GM21723 (cell line): ENCODE measurements around the gene AKR1C2.
"Not testable (repeated sequence)": the region's sequence is repeated elsewhere in the genome, so short reads cannot be mapped to it uniquely, and the experiment has no call there.

ENCODE experiments used
- ATAC-seq: cut with Tn5 transposase; IDR thresholded peaks from one replicate; pipeline ENCODE4 v1.9.1; 2021; ENCODE audit warnings: mild to moderate bottlenecking, moderate library complexity; ENCODE audit not compliant: unreplicated experiment

The AKR1C2 gene

GRCh38 chr10:5025461-5025881 is 21.8 kb upstream of the AKR1C2 start:
- ATAC-seq = not testable (repeated sequence)

GRCh38 chr10:5023177-5023805 is 19.6 kb upstream of the AKR1C2 start:
- no peak for ATAC-seq

DNA sequence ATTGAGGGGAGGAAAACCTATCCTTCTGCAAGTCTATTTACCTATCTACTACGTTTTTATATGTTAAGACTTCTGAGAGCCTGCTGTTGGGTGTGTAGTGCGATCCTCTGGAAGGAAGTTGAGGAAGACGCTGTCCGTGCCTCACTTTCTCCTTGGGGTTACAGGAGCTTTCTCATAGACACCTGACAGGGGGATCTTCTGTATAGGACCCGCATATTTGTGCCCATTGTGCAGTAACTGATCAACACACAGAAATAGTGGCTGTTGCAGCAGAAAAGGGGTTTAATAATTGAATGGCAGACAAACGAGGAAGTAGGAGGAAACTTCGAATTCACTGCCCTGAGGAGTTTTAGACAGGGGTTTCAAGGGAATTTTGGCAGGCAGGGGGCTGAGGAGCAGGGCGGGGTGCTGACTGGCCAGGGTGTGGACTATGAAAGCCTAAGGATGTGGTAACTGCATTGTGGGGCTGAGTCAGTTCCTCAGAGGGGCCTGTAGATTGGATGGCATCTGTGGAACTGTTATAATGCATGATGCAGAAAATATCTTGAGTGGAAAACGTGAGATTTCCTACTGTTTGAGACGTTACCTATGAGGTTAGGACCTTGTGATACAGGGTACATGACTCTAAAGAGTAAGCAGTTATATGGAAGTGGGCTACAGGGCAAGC is 18.1 kb upstream of the AKR1C2 start:
- ATAC-seq = not testable (repeated sequence)

DNA sequence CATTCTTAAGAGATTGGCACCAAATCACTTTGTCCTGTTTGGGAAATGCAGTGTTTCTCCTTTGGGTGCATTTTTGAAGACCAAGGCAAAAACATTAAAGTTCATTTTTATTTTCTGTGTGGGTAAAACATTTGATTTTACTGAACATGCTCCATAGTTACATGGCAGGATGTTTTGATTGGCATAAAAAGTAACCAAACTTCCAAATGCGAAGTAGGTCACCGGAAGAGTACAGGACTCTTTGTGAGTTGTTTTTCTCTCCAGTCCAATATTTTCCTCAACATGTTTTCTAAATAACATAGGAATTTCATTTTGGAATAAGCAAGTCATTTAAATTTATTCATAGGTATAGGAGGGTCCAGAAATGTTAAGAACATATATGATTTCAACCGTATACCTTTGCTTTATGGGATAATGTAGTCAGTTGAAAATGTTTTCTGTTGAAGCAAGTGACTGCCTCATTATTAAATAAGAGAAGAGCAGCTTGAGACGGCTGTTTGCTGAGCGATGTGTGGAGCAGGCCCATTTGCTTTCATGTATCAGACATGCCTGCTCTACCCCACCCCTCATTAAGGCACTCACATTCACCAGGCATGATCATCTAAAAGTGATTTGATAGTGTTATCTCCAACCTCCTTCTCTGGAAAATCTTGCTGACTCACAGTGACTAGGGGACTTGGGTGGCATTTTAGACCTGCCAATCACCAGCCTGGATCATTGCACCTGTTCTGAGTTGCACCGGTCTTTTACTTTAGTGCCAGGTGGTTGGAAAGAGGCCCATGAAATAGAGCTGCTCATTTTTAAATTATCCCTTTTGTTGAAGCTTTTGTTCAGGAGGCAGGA is 16.3 kb upstream of the AKR1C2 start:
- not testable (repeated sequence) for ATAC-seq

DNA sequence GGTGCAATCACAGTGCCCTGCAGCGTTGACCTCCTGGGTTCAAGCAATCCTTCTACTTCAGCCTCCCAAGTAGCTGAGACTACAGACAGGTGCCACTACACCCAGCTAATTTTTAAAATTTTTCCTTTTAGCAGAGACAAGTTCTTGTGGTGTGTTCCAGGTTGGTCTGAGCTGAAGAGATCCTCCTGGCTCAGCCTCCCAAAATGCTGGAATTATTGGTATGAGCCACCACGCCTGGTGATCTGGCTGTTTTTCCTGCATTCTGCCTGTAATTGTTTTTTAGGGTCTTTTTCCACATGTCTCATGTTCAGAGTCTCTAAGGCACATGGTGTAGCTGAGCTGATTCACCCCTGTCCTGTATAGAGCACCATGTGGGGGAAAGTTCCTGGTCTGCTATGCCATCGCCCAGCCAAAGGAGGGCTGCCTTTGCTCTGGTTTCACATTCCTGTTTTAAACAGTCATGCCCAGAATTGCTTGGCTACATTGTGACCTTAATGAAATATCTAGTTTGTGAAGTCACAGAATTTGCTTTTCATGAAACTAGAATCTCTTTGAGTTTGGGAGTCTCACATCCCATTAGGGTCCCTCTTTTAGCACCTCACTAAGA is 15.1 kb upstream of the AKR1C2 start:
- not testable (repeated sequence) for ATAC-seq

DNA sequence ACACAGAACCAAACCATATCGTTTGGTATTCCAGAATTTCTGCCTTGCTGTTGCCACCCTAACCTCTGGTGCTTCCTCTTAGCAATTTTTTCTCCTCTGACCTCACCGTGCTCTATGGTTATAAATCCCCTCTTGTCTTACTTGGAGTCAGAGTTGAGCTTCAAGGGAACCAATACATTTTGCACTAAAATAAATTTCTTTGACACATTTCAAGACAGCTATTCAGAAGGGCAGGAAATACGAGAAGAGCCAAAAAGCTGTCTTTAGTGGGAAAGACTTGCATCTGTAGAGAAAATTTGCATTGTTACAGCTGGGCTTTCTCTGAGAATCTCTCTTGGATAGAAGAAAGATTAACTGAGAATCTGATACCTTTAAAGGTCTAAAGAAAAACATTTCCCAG is 14.5 kb upstream of the AKR1C2 start:
- ATAC-seq = no peak

- ATAC-seq = no peak
Observed at GRCh38 chr10:5014936-5015335, 11.3 kb upstream of the AKR1C2 start.

DNA sequence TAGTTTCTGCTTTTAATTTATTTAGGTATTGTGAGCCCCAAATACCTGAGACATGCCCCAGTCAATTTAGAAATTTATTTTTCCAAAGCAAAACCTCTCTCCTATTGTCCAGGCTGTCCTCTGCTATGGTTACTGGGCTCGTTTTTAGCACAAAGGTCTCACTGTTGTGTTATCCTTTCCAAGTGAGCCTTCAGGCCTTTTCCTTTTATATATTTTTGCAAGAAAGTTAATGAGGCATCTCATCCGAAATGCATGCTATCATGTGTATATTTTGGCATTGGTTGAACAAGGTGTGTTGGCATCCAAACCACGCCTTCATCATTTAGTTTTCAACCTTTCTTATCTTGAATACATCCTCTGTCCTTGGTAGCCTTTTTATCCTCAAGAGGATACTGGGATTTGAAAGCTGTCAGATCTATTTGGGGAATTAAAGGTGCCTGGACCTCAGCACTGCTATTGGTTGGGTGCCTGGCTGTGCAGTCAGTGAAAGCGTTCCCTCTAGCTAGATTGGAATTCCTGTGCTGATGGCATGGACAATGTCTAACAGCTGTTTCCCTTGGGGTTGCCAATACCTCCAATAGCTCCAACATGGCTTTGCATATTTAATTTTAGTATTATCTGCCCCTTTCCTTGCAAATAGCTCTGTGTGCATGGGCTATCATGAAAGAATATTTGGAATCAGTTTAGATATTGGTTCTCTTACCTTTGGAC is 10.7 kb upstream of the AKR1C2 start:
- ATAC-seq = not testable (repeated sequence)

GRCh38 chr10:5013385-5013784 is 9.7 kb upstream of the AKR1C2 start:
- no peak for ATAC-seq

DNA sequence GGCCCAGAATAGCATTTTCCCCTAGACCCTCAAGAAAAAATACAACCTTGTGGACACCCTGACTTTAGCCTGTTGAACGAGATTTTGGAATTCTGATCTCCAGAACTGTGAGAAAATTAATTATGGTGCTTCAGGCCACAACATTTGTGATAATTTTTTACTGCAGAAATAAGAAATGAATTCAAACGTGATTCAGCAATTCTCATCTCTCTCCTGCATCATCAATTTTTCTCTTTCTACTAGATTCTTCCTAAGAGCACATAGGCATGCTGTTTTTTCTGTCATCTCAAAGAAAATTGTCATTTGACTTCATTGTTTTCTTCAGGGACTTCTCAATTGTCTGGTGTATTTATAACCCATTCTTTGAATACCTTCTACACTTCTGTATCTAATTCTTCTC is 8.9 kb upstream of the AKR1C2 start:
- ATAC-seq = no peak

DNA sequence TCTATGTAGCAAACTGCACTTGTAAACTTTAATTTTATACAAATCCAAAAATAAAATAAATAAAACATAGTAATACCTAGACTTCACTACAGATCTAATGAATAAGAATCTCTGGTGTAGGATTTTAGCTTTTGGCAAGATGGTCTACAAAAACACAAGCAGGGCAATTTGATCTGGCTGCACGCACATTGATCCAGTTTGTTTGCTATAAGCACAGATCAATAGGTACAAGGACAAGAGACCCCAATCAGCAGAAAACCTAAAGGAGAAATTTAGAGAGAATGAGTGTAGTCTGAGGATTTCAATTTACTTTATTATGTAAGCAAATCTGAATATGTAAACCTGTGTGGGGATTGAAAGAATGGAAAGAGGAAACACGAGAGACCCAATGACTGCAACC is 7.7 kb upstream of the AKR1C2 start:
- not testable (repeated sequence) for ATAC-seq

DNA sequence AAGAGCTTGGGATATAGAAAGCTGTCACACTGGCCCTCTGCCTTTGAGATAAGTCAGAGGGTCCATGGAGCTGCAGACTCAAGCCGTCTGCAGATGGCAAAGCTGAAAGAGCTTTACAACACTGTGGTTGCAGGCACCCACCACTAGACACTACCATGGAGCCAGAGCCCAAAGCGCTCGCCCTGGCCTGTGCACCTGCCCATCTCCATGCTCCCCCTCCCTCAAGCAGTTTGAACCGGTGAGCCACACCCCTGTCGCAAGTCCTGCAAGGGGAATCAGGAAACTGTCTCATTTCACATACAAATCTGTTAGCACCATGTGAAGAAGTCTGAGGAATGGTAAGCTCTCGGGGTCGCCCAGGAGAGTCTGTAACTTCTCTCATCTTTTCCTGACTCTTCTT is 6.4 kb upstream of the AKR1C2 start:
- not testable (repeated sequence) for ATAC-seq

DNA sequence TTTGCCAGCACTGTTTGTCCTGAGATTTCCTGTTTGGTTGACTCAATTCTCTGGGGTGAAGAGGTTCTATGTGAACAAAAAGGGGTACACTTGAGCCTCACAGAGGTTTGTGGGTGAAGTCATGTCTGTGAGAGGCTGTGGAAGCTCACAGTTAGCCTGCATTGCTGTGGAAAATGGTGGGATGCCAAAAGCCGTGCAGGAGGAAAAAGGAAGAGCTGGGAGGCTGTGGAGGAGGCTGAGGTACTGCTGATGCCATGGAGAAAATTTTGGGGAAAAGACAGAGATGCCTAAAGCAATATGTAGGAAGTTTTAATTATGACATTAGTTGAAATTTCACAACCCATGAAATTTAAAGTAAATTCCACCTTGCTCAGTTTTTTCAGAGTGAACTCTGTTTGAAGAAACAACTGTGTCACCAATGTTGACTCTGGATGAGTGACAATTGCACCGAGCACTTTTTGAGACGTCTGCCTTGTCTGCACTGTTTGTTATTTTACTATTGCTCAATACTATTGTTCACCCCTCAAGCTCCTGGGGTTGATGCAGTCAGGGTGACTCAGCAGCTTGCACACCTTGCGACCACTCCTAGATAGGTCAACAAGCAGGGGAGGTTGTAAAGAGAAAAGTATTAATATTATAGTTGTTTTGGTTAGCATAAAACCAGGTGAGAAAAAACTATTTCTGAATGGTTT is 5.3 kb upstream of the AKR1C2 start:
- ATAC-seq = not testable (repeated sequence)

- not testable (repeated sequence) for ATAC-seq
Observed at GRCh38 chr10:5004501-5004900, 844 bp upstream of the AKR1C2 start.

DNA sequence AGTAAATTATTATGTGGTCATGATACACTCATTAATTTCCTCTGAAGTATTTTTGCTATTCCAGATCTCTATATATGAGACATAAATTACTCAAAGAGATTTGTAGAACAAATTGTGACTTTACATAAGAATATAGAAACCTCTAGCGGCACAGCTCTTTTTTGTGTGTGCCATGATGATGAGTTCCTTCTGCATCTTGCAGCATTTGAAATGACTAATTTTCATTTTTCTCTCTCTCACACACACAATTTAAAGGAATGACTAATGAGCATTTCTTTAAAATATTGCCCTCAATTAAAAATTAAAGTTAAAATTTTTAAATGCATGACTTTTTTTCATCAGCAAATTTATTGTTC is 351 bp upstream of the AKR1C2 start:
- not testable (repeated sequence) for ATAC-seq

DNA sequence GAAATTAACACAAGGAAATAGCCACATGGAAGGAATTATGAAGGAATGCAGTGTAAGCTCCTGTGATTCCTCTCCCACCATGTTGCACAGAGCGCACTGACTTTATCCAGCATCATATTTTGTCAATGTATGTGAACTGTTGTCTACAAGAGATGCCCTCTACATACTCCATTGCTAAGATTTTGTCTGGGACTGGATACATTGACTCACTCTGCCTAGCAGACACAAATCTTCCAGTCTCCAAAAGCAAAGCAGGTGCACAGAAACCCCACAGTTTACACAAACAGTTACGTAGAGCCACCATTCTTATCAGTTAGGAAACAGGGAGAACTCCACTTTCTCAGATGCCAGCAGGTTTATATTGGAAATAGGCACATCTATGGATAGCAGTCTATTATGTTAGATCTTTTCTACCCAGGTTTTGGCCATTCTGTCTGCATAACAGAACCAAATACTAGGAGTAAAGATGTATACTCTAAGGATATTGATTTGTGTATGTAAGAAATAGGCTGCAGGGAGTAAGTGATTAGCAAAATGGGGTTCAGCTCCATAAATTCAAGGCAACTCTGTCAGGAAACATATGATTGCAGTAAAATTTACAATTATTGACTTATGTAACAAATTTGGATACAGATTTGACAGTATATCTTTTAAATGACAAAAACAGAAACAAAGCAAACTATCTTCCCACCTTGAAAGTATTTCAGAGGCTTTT is 1.5 kb downstream of the AKR1C2 start:
- ATAC-seq = no peak

DNA sequence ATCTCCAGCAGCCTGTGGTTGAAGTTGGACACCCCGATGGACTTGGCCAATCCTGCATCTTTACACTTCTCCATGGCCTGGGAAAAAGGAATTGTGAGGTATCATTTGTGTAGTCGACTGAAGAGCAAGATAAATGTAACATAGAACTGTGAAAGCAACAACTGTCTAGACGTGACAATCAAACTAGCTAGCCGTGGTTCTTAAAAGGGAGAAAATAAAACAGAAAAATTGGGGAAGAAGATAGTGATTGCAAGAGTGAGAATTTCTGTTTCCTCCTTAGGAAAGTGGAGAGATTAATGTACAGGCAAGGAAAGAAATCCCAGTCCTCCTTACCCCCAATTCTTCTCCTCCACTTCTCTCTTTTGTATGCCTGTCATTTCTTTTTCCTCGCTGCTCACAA is 5.0 kb downstream of the AKR1C2 start:
- no peak for ATAC-seq

DNA sequence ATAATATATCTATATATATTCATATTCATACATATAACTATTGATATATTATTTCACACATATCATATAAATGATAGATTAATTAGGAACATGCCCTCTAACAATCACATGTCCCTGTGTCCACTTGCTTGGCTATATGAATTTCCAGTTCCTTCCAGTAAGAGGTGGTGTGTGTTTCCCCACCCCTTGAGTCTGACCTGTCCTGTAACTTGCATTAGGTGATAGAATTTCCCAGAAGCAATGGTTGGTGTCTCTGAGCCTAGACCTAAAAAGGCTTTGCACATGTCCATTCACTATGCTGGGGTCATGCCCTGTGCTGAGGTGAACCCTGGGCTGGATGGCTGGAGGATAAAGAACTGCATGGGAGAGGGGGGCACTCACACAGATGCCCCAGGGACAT is 9.4 kb downstream of the AKR1C2 start:
- ATAC-seq = not testable (repeated sequence)

DNA sequence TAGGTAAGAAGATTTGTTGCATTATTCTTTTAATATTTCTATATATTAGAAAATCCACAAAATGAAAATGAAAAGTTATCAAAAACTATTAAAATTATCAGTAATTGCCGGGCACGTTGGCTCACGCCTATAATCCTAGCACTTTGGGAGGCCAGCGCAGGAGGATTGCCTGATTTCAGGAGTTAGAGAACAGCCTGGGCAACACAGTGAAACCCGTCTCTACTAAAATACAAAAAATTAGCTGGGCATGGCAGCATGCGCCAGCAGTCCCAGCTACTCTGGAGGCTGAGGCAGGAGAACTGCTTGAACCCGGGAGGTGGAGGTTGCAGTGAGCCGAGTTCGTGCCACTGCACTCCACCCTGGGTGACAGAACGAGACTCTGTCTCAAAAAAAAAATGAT is 11.1 kb downstream of the AKR1C2 start:
- ATAC-seq = not testable (repeated sequence)

DNA sequence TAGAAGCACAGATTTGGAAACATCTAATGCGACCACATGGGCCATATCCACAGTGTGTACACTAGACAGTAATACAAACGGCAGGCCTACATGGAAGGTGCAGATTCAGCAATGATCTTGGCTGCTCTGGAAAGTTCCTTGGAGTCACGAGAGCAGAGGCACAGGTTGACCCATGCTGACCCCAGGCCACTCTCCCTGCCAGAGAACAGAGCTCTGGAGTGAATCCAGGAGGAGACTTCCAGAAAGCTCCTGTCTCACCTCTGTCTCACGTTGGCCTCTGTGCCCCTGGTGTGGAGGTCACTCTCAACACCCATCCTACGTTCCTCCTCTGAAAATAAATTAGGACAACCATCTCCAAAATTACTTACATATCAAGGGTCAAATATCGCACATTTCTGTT is 12.2 kb downstream of the AKR1C2 start:
- not testable (repeated sequence) for ATAC-seq
